Mesendoderm (in vitro differentiated cells): ENCODE results near the gene METTL24.

Experiments used
- DNase-seq: peaks from one replicate; pipeline ENCODE4 v3.0.0; 2013
- H2AK5ac ChIP-seq: 2 replicates; pipeline ENCODE4 v1.6.1; 2013; ENCODE audit warnings: low read length, inconsistent platforms
- H2BK120ac ChIP-seq: 2 replicates; pipeline ENCODE4 v1.6.1; 2013; ENCODE audit warnings: low read depth, mild to moderate bottlenecking, low read length, moderate library complexity, mixed read lengths
- H2BK15ac ChIP-seq: replicated peaks from 2 replicates; pipeline ENCODE4 v1.6.1; 2013; ENCODE audit warnings: low read depth, mild to moderate bottlenecking, moderate library complexity
- H2BK5ac ChIP-seq: 2 replicates; pipeline ENCODE4 v1.6.1; 2013; ENCODE audit warnings: low read length, inconsistent platforms
- H3K18ac ChIP-seq: 2 replicates; pipeline ENCODE4 v1.6.1; 2013; ENCODE audit warnings: mild to moderate bottlenecking, low read length, mixed read lengths
- H3K23ac ChIP-seq: one replicate; pipeline ENCODE4 v1.6.1; 2013; ENCODE audit warnings: low read length
- H3K27ac ChIP-seq: 2 replicates; pipeline ENCODE4 v1.5.1; 2013; ENCODE audit warnings: low read depth, mild to moderate bottlenecking, inconsistent platforms, low read length, moderate library complexity
- H3K27me3 ChIP-seq: 2 replicates; pipeline ENCODE4 v1.6.1; 2013; ENCODE audit warnings: low read length, control low read depth, mild to moderate bottlenecking, inconsistent platforms; ENCODE audit not compliant: insufficient read depth, poor library complexity
- H3K36me3 ChIP-seq: 2 replicates; pipeline ENCODE4 v1.6.1; 2013; ENCODE audit warnings: low read length, inconsistent platforms; ENCODE audit not compliant: control insufficient read depth, insufficient read depth
- H3K4ac ChIP-seq: one replicate; pipeline ENCODE4 v1.6.1; 2013; ENCODE audit warnings: low read depth, mild to moderate bottlenecking, low read length, moderate library complexity
- H3K4me1 ChIP-seq: 2 replicates; pipeline ENCODE4 v1.6.1; 2013; ENCODE audit warnings: low read depth, low read length, inconsistent platforms; ENCODE audit not compliant: control insufficient read depth
- H3K4me2 ChIP-seq: 2 replicates; pipeline ENCODE4 v1.6.1; 2013; ENCODE audit warnings: low read length
- H3K4me3 ChIP-seq: 2 replicates; pipeline ENCODE4 v1.5.1; 2013; ENCODE audit warnings: mild to moderate bottlenecking, low read length
- H3K56ac ChIP-seq: one replicate; pipeline ENCODE4 v1.6.1; 2013; ENCODE audit warnings: low read length
- H3K79me1 ChIP-seq: 2 replicates; pipeline ENCODE4 v1.6.1; 2013; ENCODE audit warnings: low read length, inconsistent platforms
- H3K79me2 ChIP-seq: 2 replicates; pipeline ENCODE4 v1.6.1; 2013; ENCODE audit warnings: mild to moderate bottlenecking, low read length; ENCODE audit not compliant: control insufficient read depth, insufficient read depth
- H3K9ac ChIP-seq: 2 replicates; pipeline ENCODE4 v1.6.1; 2013; ENCODE audit warnings: low read length, inconsistent platforms
- H4K5ac ChIP-seq: one replicate; pipeline ENCODE4 v1.6.1; 2013; ENCODE audit warnings: low read length
- H4K8ac ChIP-seq: one replicate; pipeline ENCODE4 v1.6.1; 2013; ENCODE audit warnings: low read depth, mild to moderate bottlenecking, control low read depth, low read length, moderate library complexity
- WGBS: extraction: QIAGEN DNeasy Blood & Tissue Kit; methylation state at CpG from one replicate; pipeline ENCODE4 v1.1.7; 2013; ENCODE audit warnings: low lambda C conversion rate, missing lambda C conversion rate; ENCODE audit not compliant: insufficient coverage; ENCODE audit errors: extremely low coverage; 5-methylcytosine and 5-hydroxymethylcytosine counted together

Gene METTL24

DNA sequence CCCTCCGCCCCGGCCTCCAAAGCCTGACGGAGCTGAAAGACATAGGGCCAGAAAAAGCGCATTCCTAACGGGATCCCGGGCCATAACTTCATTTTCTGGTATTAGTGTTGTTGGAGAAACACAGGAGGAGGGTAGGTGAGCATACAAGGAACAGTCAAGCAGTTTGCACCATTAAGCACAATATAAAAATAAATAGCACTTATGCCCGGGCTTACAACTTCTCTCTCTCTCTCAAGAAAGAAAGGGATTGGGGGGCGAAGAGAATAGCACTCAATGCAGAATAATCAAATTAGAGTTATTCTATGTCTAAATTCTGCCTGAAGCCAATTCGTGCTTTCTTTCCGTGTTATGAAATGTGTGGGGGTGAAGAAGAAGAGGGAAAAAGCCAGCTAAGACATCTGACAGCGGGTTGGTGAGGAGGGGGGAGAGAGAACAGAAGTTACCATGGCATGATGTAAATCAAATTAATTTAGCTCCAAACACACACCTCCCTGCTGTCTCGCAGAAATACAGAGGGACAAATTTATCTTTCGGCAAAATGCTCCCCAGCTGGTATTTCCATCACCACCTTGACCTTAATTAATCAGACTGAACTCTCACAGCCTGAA, 508 bp upstream of the METTL24 start:
- DNase-seq = no peak
- H3K9ac ChIP-seq = peak overlapping the region; percentile 55
- no peak overlapping the region for H3K27ac ChIP-seq
- peak overlapping the region; percentile 61 for H3K56ac ChIP-seq
- H3K4me3 ChIP-seq = no peak overlapping the region
- H4K5ac ChIP-seq = no peak overlapping the region
- H3K18ac ChIP-seq = peak overlapping the region; percentile 83
- H2BK5ac ChIP-seq = no peak overlapping the region
- no peak overlapping the region for H2BK120ac ChIP-seq
- no peak overlapping the region for H3K4ac ChIP-seq
- no peak overlapping the region for H2BK15ac ChIP-seq
- no peak overlapping the region for H3K23ac ChIP-seq
- H3K79me2 ChIP-seq = no peaks in the 10 kb centered on the region
- H2AK5ac ChIP-seq = no peak overlapping the region
- peaks cover 5% of the 10 kb centered on the region for H3K27me3 ChIP-seq
- H3K36me3 ChIP-seq = no peaks in the 10 kb centered on the region
- H4K8ac ChIP-seq = no peak overlapping the region
- peak overlapping the region; percentile 75 for H3K4me2 ChIP-seq
- no CpG with 5 or more reads among the region's 13 CpGs for WGBS
- no peaks in the 10 kb centered on the region for H3K79me1 ChIP-seq
- peaks cover 13% of the 10 kb centered on the region for H3K4me1 ChIP-seq

DNA sequence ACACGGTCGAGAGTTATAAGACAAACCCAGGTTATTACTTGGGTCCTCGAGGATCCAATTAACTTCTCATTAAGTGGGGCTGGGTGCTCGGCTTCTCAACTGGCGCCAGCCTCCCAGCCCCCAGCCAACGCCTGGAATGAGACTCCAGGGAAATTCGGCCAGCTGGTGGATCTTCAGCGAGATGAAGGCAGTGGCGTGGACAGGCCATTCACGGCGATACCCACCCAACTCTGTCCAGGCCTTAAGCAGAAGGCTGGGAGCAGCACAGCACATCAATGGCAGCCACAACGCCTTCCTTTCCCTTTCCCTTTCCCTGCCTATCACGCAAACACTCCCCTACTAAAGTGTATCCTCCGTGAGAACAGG, 868 bp downstream of the METTL24 start:
- H3K4me1 ChIP-seq = peaks cover 15% of the 10 kb centered on the region
- no peak overlapping the region for H2AK5ac ChIP-seq
- no peak overlapping the region for H3K4me3 ChIP-seq
- peak overlapping the region; percentile 61 for H3K56ac ChIP-seq
- no peak overlapping the region for H2BK5ac ChIP-seq
- H2BK15ac ChIP-seq = no peak overlapping the region
- no peaks in the 10 kb centered on the region for H3K36me3 ChIP-seq
- DNase-seq = no peak
- H4K5ac ChIP-seq = no peak overlapping the region
- H4K8ac ChIP-seq = no peak overlapping the region
- peak overlapping the region; percentile 48 for H3K9ac ChIP-seq
- H3K27ac ChIP-seq = no peak overlapping the region
- H3K4ac ChIP-seq = no peak overlapping the region
- H3K23ac ChIP-seq = peak overlapping the region; percentile 15
- peak overlapping the region; percentile 83 for H3K18ac ChIP-seq
- H3K79me1 ChIP-seq = no peaks in the 10 kb centered on the region
- H3K27me3 ChIP-seq = peaks cover 5% of the 10 kb centered on the region
- WGBS = no CpG with 5 or more reads among the region's 14 CpGs
- H3K4me2 ChIP-seq = peak overlapping the region; percentile 75
- no peak overlapping the region for H2BK120ac ChIP-seq
- H3K79me2 ChIP-seq = no peaks in the 10 kb centered on the region

DNA sequence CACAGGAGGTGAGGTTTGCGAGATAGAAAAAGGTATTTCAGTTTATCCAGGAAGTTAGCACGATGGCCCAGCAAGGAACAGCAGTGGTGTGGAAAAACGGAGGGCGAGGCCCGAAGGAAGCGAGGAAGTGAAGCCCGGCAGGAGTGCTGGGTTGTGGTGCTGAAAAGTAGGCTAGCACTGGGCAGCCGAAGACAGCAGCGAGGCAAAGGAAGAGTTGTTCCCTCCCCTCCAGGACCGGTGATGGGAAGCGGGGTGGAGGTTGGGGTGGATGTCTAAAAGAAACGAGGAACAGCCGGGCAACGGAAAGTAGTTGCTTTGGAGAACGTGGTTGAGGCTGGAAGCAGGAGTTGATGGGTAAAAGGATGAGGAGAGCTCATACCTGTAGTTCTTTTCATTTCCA, 1.4 kb downstream of the METTL24 start:
- Histone ChIP-seq H4K5ac (no peak overlapping the region), H2BK120ac (no peak overlapping the region), H2AK5ac (no peak overlapping the region), H3K4ac (no peak overlapping the region), H3K4me2 (no peak overlapping the region), H3K27ac (no peak overlapping the region), H3K18ac (no peak overlapping the region), H3K36me3 (no peaks in the 10 kb centered on the region), H2BK15ac (no peak overlapping the region), H3K56ac (no peak overlapping the region), H3K4me1 (peaks cover 15% of the 10 kb centered on the region), H2BK5ac (no peak overlapping the region), H3K79me2 (no peaks in the 10 kb centered on the region), H4K8ac (no peak overlapping the region), H3K9ac (no peak overlapping the region), H3K27me3 (peaks cover 5% of the 10 kb centered on the region), H3K23ac (no peak overlapping the region), H3K79me1 (no peaks in the 10 kb centered on the region), H3K4me3 (no peak overlapping the region)
- WGBS = no CpG with 5 or more reads among the region's 15 CpGs
- DNase-seq = peak; percentile 36

DNA sequence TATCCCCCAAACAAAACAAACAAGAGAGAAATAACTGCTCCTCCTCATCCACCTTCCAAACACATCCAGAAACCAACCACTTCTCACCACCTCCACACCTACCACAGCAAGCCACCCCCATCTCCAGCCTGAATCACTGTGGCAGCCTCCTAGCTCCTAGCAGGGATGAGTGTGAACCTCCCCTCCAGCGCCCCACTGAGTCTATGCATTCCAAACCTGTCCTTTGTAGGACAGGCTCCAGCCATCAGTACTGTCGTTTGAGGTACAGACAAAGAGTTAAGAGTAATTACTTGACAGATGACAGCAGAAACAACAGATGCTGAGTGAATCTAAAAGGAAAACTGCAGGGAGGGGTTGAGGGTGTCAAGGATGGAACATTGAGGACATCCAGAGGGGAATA, 2.4 kb downstream of the METTL24 start:
- Histone ChIP-seq H4K5ac (no peak overlapping the region), H2BK5ac (no peak overlapping the region), H3K4ac (no peak overlapping the region), H2BK120ac (no peak overlapping the region), H2BK15ac (no peak overlapping the region), H3K56ac (no peak overlapping the region), H3K36me3 (no peaks in the 10 kb centered on the region), H3K27ac (no peak overlapping the region), H3K27me3 (peaks cover 5% of the 10 kb centered on the region), H3K9ac (no peak overlapping the region), H3K18ac (no peak overlapping the region), H3K79me1 (no peaks in the 10 kb centered on the region), H3K23ac (no peak overlapping the region), H3K79me2 (no peaks in the 10 kb centered on the region), H2AK5ac (no peak overlapping the region), H3K4me1 (peaks cover 15% of the 10 kb centered on the region), H4K8ac (no peak overlapping the region), H3K4me3 (no peak overlapping the region), H3K4me2 (no peak overlapping the region)
- peak; percentile 65 for DNase-seq
- no CpG with 5 or more reads among the region's 2 CpGs for WGBS

DNA sequence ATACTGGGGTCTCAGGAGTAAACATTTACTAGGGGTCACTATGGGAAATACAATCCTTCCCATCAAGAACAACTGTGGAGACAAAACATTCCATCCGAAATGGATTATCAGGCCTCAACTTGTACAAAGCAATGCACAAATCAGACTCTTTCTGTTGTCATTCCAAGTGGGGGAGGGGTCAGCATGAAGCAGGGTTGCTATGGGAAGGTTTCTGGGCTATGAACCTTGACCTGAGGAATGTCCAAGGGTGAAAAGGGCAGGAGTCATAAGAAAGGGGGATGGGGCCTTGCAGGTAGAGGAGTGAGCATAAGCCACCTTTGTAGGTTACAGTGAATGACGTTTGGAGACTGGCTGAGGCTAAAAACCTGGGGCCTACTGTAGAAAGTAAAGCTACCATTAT, 3.1 kb downstream of the METTL24 start:
- Histone ChIP-seq H2BK5ac (no peak overlapping the region), H3K27ac (no peak overlapping the region), H2BK15ac (no peak overlapping the region), H3K9ac (no peak overlapping the region), H3K36me3 (no peaks in the 10 kb centered on the region), H3K18ac (no peak overlapping the region), H4K8ac (no peak overlapping the region), H2BK120ac (no peak overlapping the region), H3K4ac (no peak overlapping the region), H3K4me1 (peaks cover 15% of the 10 kb centered on the region), H3K23ac (no peak overlapping the region), H3K27me3 (peaks cover 5% of the 10 kb centered on the region), H3K56ac (no peak overlapping the region), H2AK5ac (peak overlapping the region; percentile 64), H4K5ac (no peak overlapping the region), H3K79me2 (no peaks in the 10 kb centered on the region), H3K4me2 (no peak overlapping the region), H3K4me3 (no peak overlapping the region), H3K79me1 (no peaks in the 10 kb centered on the region)
- peak; percentile 30 for DNase-seq
- no CpG with 5 or more reads among the region's 2 CpGs for WGBS

DNA sequence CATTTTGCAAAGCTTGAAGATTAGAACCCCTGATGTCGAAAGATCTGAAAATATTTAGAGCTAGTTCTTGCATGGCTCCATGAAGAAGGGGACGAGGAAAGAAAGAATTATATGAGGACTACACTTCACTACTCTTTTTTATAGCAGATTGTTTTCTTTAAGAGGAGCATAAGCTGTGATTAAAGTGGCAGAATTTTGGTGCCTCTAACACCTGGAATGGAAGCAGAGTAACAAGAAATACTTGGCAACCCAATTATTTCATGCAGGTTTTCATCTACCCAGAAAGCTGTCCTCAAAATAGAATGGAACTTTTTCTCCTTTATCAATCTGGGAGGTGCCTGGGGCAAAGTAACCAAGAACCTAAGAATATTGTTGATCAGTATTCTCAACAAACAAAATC, 4.0 kb downstream of the METTL24 start:
- no peaks in the 10 kb centered on the region for H3K79me1 ChIP-seq
- DNase-seq = no peak
- no peak overlapping the region for H4K8ac ChIP-seq
- no peak overlapping the region for H3K23ac ChIP-seq
- H3K79me2 ChIP-seq = no peaks in the 10 kb centered on the region
- H3K4me1 ChIP-seq = peaks cover 15% of the 10 kb centered on the region
- H3K18ac ChIP-seq = no peak overlapping the region
- no peak overlapping the region for H4K5ac ChIP-seq
- H3K27me3 ChIP-seq = peaks cover 5% of the 10 kb centered on the region
- no peak overlapping the region for H3K56ac ChIP-seq
- no peak overlapping the region for H2AK5ac ChIP-seq
- H3K4ac ChIP-seq = no peak overlapping the region
- no peak overlapping the region for H2BK5ac ChIP-seq
- no peaks in the 10 kb centered on the region for H3K36me3 ChIP-seq
- no peak overlapping the region for H3K4me2 ChIP-seq
- no peak overlapping the region for H3K9ac ChIP-seq
- H3K27ac ChIP-seq = no peak overlapping the region
- no CpG with 5 or more reads among the region's 2 CpGs for WGBS
- H2BK120ac ChIP-seq = no peak overlapping the region
- H2BK15ac ChIP-seq = no peak overlapping the region
- H3K4me3 ChIP-seq = no peak overlapping the region
